MM.1S (cell line): ENCODE data around the gene CASS4.

Experiments used
- DNase-seq: peaks from one replicate; pipeline ENCODE4 v3.0.0-alpha.2; 2015
- H2AFZ ChIP-seq: fragments of 300-600 bp; sonication (generic); 2 replicates; pipeline ENCODE4 v1.6.0; 2016; ENCODE audit warnings: antibody characterized with exemption, low read length
- H3F3A ChIP-seq: fragments of 300-600 bp; sonication (generic); 2 replicates; pipeline ENCODE4 v1.6.1; 2016; ENCODE audit warnings: mild to moderate bottlenecking, antibody characterized with exemption, low read length, moderate library complexity, mixed read lengths; ENCODE audit not compliant: insufficient read depth
- H3K27ac ChIP-seq: fragments of 300-600 bp; sonication (generic); 2 replicates; pipeline ENCODE4 v1.5.1; 2016; ENCODE audit warnings: mild to moderate bottlenecking, low read length
- H3K27me3 ChIP-seq: fragments of 300-600 bp; sonication (generic); replicated peaks from 2 replicates; pipeline ENCODE4 v1.6.0; 2016; ENCODE audit warnings: low read length; ENCODE audit not compliant: insufficient read depth
- H3K36me3 ChIP-seq: fragments of 300-600 bp; sonication (generic); replicated peaks from 2 replicates; pipeline ENCODE4 v1.6.1; 2016; ENCODE audit warnings: mild to moderate bottlenecking, low read length, mixed read lengths; ENCODE audit not compliant: insufficient read depth
- H3K4me1 ChIP-seq: fragments of 300-600 bp; sonication (generic); 2 replicates; pipeline ENCODE4 v1.6.1; 2016; ENCODE audit warnings: low read length, mixed read lengths
- H3K4me2 ChIP-seq: fragments of 300-600 bp; sonication (generic); 2 replicates; pipeline ENCODE4 v1.6.0; 2016; ENCODE audit warnings: low read depth, low read length
- H3K4me3 ChIP-seq: fragments of 300-600 bp; sonication (generic); 2 replicates; pipeline ENCODE4 v1.5.1; 2016; ENCODE audit warnings: low read length, mixed read lengths
- H3K79me2 ChIP-seq: fragments of 300-600 bp; sonication (generic); 2 replicates; pipeline ENCODE4 v1.6.1; 2016; ENCODE audit warnings: mixed run types, low read length, mixed read lengths
- H3K9ac ChIP-seq: fragments of 300-600 bp; sonication (generic); 2 replicates; pipeline ENCODE4 v1.6.1; 2016; ENCODE audit warnings: low read length, mixed read lengths
- H3K9me2 ChIP-seq: fragments of 300-600 bp; sonication (generic); replicated peaks from 2 replicates; pipeline ENCODE4 v1.6.1; 2016; ENCODE audit warnings: mild to moderate bottlenecking, low read length, mixed read lengths; ENCODE audit not compliant: insufficient read depth
- H3K9me3 ChIP-seq: fragments of 300-600 bp; sonication (generic); replicated peaks from 2 replicates; pipeline ENCODE4 v1.6.1; 2016; ENCODE audit warnings: mild to moderate bottlenecking, low read length, mixed read lengths; ENCODE audit not compliant: insufficient read depth
- H4K20me1 ChIP-seq: fragments of 300-600 bp; sonication (generic); 2 replicates; pipeline ENCODE4 v1.6.1; 2016; ENCODE audit warnings: mild to moderate bottlenecking, low read length, moderate library complexity, mixed read lengths; ENCODE audit not compliant: insufficient read depth
- CTCF ChIP-seq: fragments of 300-600 bp; sonication (generic); IDR thresholded peaks from 2 replicates; pipeline ENCODE4 v1.5.1; 2016; ENCODE audit warnings: antibody characterized with exemption, low read length, mixed read lengths
- EZH2 ChIP-seq: fragments of 300-600 bp; sonication (generic); optimal IDR thresholded peaks from 2 replicates; pipeline ENCODE3; 2017; ENCODE audit warnings: low read depth, mild to moderate bottlenecking, antibody characterized with exemption, low read length, mixed read lengths
- EZH2phosphoT487 ChIP-seq: fragments of 300-600 bp; sonication (generic); IDR thresholded peaks from 2 replicates; pipeline ENCODE4 v1.6.1; 2018; ENCODE audit warnings: antibody characterized with exemption, low read length

CASS4 gene

GRCh38 chr20:56373942-56374341 lies 38.1 kb upstream of the CASS4 start:
- Histone ChIP-seq H3K27me3 (no peaks in the 10 kb centered on the region), H3K27ac (no peak overlapping the region), H3K4me2 (no peak overlapping the region), H3K4me3 (no peak overlapping the region), H2AFZ (no peak overlapping the region), H3K79me2 (peaks cover 56% of the 10 kb centered on the region), H3K36me3 (peaks cover 24% of the 10 kb centered on the region), H3K9ac (no peak overlapping the region), H4K20me1 (no peaks in the 10 kb centered on the region), H3K9me2 (no peaks in the 10 kb centered on the region), H3K9me3 (no peaks in the 10 kb centered on the region), H3K4me1 (no peaks in the 10 kb centered on the region), H3F3A (no peaks in the 10 kb centered on the region)
- no peak for TF ChIP-seq EZH2
- no peak for DNase-seq

- no peaks in the 10 kb centered on the region for H4K20me1 ChIP-seq
- H2AFZ ChIP-seq, result no peak overlapping the region
- TF ChIP-seq EZH2phosphoT487, result no peak
- no peak for TF ChIP-seq EZH2
- no peak for TF ChIP-seq CTCF
- no peaks in the 10 kb centered on the region for H3K9me3 ChIP-seq
- H3K4me2 ChIP-seq, result no peak overlapping the region
- H3K9ac ChIP-seq, result no peak overlapping the region
- no peaks in the 10 kb centered on the region for H3K4me1 ChIP-seq
- H3K4me3 ChIP-seq, result no peak overlapping the region
- H3F3A ChIP-seq, result no peaks in the 10 kb centered on the region
- H3K9me2 ChIP-seq, result no peaks in the 10 kb centered on the region
- no peak for DNase-seq
- no peak overlapping the region for H3K27ac ChIP-seq
- H3K79me2 ChIP-seq, result peaks cover 71% of the 10 kb centered on the region
- no peaks in the 10 kb centered on the region for H3K27me3 ChIP-seq
- peaks cover 26% of the 10 kb centered on the region for H3K36me3 ChIP-seq
These were observed 35.7 kb upstream of the CASS4 start for GRCh38 chr20:56376331-56376730.

- Histone ChIP-seq H3K4me2 (no peak overlapping the region), H3K9me2 (no peaks in the 10 kb centered on the region), H3K9me3 (no peaks in the 10 kb centered on the region), H4K20me1 (no peaks in the 10 kb centered on the region), H3F3A (no peaks in the 10 kb centered on the region), H3K36me3 (peaks cover 26% of the 10 kb centered on the region), H3K27ac (no peak overlapping the region), H3K4me1 (no peaks in the 10 kb centered on the region), H2AFZ (no peak overlapping the region), H3K79me2 (peaks cover 75% of the 10 kb centered on the region), H3K27me3 (no peaks in the 10 kb centered on the region), H3K9ac (no peak overlapping the region), H3K4me3 (no peak overlapping the region)
- DNase-seq, result no peak
- no peak for TF ChIP-seq EZH2phosphoT487
These were observed 33.7 kb upstream of the CASS4 start for GRCh38 chr20:56378386-56378785.

GRCh38 chr20:56380375-56380774 lies 31.7 kb upstream of the CASS4 start:
- no peak for DNase-seq
- H3K36me3 ChIP-seq, result peaks cover 21% of the 10 kb centered on the region
- no peaks in the 10 kb centered on the region for H3F3A ChIP-seq
- H3K27me3 ChIP-seq, result no peaks in the 10 kb centered on the region
- no peak overlapping the region for H3K4me2 ChIP-seq
- H3K27ac ChIP-seq, result no peak overlapping the region
- H3K79me2 ChIP-seq, result peaks cover 78% of the 10 kb centered on the region
- no peaks in the 10 kb centered on the region for H3K9me2 ChIP-seq
- no peaks in the 10 kb centered on the region for H3K4me1 ChIP-seq
- H3K9ac ChIP-seq, result no peak overlapping the region
- TF ChIP-seq EZH2 (no peak), EZH2phosphoT487 (no peak), CTCF (no peak)
- no peak overlapping the region for H3K4me3 ChIP-seq
- no peak overlapping the region for H2AFZ ChIP-seq
- H3K9me3 ChIP-seq, result no peaks in the 10 kb centered on the region
- no peaks in the 10 kb centered on the region for H4K20me1 ChIP-seq
